Measurements from ENCODE around the gene RIMS1.

Gene RIMS1

DNA sequence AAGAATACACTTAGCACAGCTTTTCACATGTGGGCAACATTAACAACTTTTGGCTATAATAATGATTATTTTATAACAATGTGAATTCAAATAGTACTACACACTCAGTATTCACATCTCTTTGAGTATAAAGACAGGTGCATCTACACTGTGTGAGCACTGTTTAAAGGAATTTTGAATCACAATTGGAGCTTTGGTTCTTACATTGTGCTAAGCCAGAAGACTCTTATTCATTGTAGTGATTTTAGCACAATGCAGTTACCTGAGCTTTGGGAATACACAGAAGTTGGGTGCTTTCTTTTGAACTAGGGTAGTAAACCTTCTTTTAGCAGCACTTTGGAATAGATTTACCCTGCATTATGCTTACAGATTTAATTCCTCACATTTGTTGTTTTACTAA, 20.5 kb downstream of the RIMS1 start:
- Histone ChIP-seq H3F3A (ENCODE audit: insufficient read depth, low read length) (no peaks in the 10 kb centered on the region), H3K79me2 (ENCODE audit: insufficient read depth, low read length) (no peaks in the 10 kb centered on the region), H3K27ac (ENCODE audit: low read depth, low read length, poor library complexity, severe bottlenecking) (no peak overlapping the region), H3K4me1 (ENCODE audit: insufficient read depth, low read length, severe bottlenecking) (no peaks in the 10 kb centered on the region), H3K4me3 (ENCODE audit: low read depth, low read length, poor library complexity, severe bottlenecking) (no peak overlapping the region), H2AFZ (ENCODE audit: low read length) (no peak overlapping the region), H3K36me3 (ENCODE audit: insufficient read depth, low read length) (no peaks in the 10 kb centered on the region), H4K20me1 (ENCODE audit: insufficient read depth, low read length) (no peaks in the 10 kb centered on the region), H3K27me3 (ENCODE audit: insufficient read depth, low read length) (no peaks in the 10 kb centered on the region), H3K4me2 (ENCODE audit: low read length) (no peak overlapping the region), H3K9me2 (ENCODE audit: low read depth, low read length) (no peaks in the 10 kb centered on the region), H3K9me3 (ENCODE audit: low read length) (no peaks in the 10 kb centered on the region), H3K9ac (ENCODE audit: low read length) (no peak overlapping the region)
- TF ChIP-seq EZH2 (IDR thresholded peaks at IDR 0.05; ENCODE audit: borderline replicate concordance, low read length), result no peak
- TF ChIP-seq, protein P1, sequence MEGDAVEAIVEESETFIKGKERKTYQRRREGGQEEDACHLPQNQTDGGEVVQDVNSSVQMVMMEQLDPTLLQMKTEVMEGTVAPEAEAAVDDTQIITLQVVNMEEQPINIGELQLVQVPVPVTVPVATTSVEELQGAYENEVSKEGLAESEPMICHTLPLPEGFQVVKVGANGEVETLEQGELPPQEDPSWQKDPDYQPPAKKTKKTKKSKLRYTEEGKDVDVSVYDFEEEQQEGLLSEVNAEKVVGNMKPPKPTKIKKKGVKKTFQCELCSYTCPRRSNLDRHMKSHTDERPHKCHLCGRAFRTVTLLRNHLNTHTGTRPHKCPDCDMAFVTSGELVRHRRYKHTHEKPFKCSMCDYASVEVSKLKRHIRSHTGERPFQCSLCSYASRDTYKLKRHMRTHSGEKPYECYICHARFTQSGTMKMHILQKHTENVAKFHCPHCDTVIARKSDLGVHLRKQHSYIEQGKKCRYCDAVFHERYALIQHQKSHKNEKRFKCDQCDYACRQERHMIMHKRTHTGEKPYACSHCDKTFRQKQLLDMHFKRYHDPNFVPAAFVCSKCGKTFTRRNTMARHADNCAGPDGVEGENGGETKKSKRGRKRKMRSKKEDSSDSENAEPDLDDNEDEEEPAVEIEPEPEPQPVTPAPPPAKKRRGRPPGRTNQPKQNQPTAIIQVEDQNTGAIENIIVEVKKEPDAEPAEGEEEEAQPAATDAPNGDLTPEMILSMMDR (IDR thresholded peaks at IDR 0.05; ENCODE audit: low read length), result no peak

- H3F3A ChIP-seq (ENCODE audit: insufficient read depth, low read length), result no peaks in the 10 kb centered on the region
Measured at GRCh38 chr6:71908162-71908765, 21.9 kb downstream of the RIMS1 start.

DNA sequence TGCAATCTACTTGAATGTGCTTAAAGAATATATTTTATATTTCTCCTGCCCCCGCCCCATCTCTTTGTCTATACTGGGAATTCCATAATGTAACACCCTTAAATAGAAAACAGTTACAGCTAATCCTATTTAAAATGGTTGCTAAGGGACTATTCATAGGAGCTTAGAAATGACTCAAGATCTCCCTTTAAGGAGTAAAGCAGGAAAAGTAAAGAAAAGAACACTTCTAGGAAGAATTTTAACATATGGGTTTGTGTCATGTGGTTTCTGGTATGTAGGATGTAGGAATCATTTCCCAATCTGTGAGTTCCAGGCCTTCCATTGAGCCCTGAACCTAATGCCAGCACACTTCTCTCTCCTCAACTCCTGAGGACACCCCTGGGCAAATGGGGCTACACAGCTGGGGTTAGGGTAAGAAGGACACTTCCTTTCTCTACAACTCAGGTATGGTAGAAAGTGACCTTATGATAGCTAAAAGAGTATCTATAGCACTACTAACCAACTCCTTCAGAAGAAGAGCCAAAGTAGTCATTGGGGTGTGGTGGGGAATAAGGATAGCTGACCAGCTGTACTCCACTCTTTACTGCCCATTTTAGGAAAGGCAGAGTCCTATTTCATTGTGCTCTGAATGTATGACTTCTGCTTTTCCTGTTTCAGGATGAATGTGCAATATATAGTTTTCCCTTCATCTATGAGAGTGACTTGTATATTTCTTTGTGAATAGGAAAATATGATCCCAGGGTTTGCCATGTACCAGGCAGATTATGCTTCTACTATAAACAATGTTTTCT, 27.3 kb downstream of the RIMS1 start:
- TF ChIP-seq EZH2 (IDR thresholded peaks at IDR 0.05; ENCODE audit: borderline replicate concordance, low read length), result no peak
- TF ChIP-seq, protein P1 (IDR thresholded peaks at IDR 0.05; ENCODE audit: low read length), result no peak
- H3K9me3 ChIP-seq (ENCODE audit: low read length), result no peaks in the 10 kb centered on the region
- no peak overlapping the region for H3K4me2 ChIP-seq (ENCODE audit: low read length)
- H2AFZ ChIP-seq (ENCODE audit: low read length), result no peak overlapping the region
- H3K4me3 ChIP-seq (ENCODE audit: low read depth, low read length, poor library complexity, severe bottlenecking), result no peak overlapping the region
- H3F3A ChIP-seq (ENCODE audit: insufficient read depth, low read length), result no peaks in the 10 kb centered on the region
- no peaks in the 10 kb centered on the region for H3K79me2 ChIP-seq (ENCODE audit: insufficient read depth, low read length)
- no peaks in the 10 kb centered on the region for H3K36me3 ChIP-seq (ENCODE audit: insufficient read depth, low read length)
- H3K9me2 ChIP-seq (ENCODE audit: low read depth, low read length), result no peaks in the 10 kb centered on the region
- no peak overlapping the region for H3K27ac ChIP-seq (ENCODE audit: low read depth, low read length, poor library complexity, severe bottlenecking)
- H4K20me1 ChIP-seq (ENCODE audit: insufficient read depth, low read length), result no peaks in the 10 kb centered on the region
- no peak overlapping the region for H3K9ac ChIP-seq (ENCODE audit: low read length)
- no peaks in the 10 kb centered on the region for H3K4me1 ChIP-seq (ENCODE audit: insufficient read depth, low read length, severe bottlenecking)
- no peaks in the 10 kb centered on the region for H3K27me3 ChIP-seq (ENCODE audit: insufficient read depth, low read length)

More at GRCh38 chr6:71908162-71908765, 21.9 kb downstream of the RIMS1 start:
- no peaks in the 10 kb centered on the region for H3K79me2 ChIP-seq (ENCODE audit: insufficient read depth, low read length)
- H3K9me2 ChIP-seq (ENCODE audit: low read depth, low read length), result no peaks in the 10 kb centered on the region
- no peaks in the 10 kb centered on the region for H3K36me3 ChIP-seq (ENCODE audit: insufficient read depth, low read length)
- no peak overlapping the region for H3K4me3 ChIP-seq (ENCODE audit: low read depth, low read length, poor library complexity, severe bottlenecking)
- TF ChIP-seq, protein P1 (IDR thresholded peaks at IDR 0.05; ENCODE audit: low read length), result no peak
- TF ChIP-seq EZH2 (IDR thresholded peaks at IDR 0.05; ENCODE audit: borderline replicate concordance, low read length), result no peak
- no peak overlapping the region for H3K27ac ChIP-seq (ENCODE audit: low read depth, low read length, poor library complexity, severe bottlenecking)
- H2AFZ ChIP-seq (ENCODE audit: low read length), result no peak overlapping the region
- no peaks in the 10 kb centered on the region for H3K4me1 ChIP-seq (ENCODE audit: insufficient read depth, low read length, severe bottlenecking)
- no peaks in the 10 kb centered on the region for H4K20me1 ChIP-seq (ENCODE audit: insufficient read depth, low read length)
- no peaks in the 10 kb centered on the region for H3K27me3 ChIP-seq (ENCODE audit: insufficient read depth, low read length)
- H3K9ac ChIP-seq (ENCODE audit: low read length), result no peak overlapping the region
- H3K4me2 ChIP-seq (ENCODE audit: low read length), result no peak overlapping the region
- no peaks in the 10 kb centered on the region for H3K9me3 ChIP-seq (ENCODE audit: low read length)

Measured in OCI-LY1 (cell line).